HG03196 (cell line): ENCODE data around the gene HTR2B.
"Not testable (repeated sequence)": the region's sequence is repeated elsewhere in the genome, so short reads cannot be mapped to it uniquely, and the experiment has no call there.

Experiments used
- ATAC-seq: cut with Tn5 transposase; IDR thresholded peaks from one replicate; pipeline ENCODE4 v1.9.1; 2021; ENCODE audit not compliant: unreplicated experiment

The HTR2B gene

GRCh38 chr2:231133365-231134099 is 8.7 kb upstream of the HTR2B start:
- ATAC-seq = no peak

GRCh38 chr2:231132129-231132528 is 7.3 kb upstream of the HTR2B start:
- ATAC-seq = no peak

GRCh38 chr2:231130336-231131056 is 5.7 kb upstream of the HTR2B start:
- ATAC-seq = no peak

- ATAC-seq = no peak
Measured at GRCh38 chr2:231129216-231129615, 4.4 kb upstream of the HTR2B start.

- no peak for ATAC-seq
Measured at GRCh38 chr2:231128541-231128940, 3.7 kb upstream of the HTR2B start.

- no peak for ATAC-seq
Measured at GRCh38 chr2:231127936-231128335, 3.1 kb upstream of the HTR2B start.

- no peak for ATAC-seq
Measured at GRCh38 chr2:231127480-231127879, 2.6 kb upstream of the HTR2B start.

- ATAC-seq = no peak
Measured at GRCh38 chr2:231126123-231126522, 1.3 kb upstream of the HTR2B start.

- no peak for ATAC-seq
Measured at GRCh38 chr2:231123362-231123898, 1.4 kb downstream of the HTR2B start.

- ATAC-seq = no peak
Measured at GRCh38 chr2:231118614-231118942, 6.3 kb downstream of the HTR2B start.

GRCh38 chr2:231117922-231118613 is 6.8 kb downstream of the HTR2B start:
- ATAC-seq = no peak

- ATAC-seq = no peak
Measured at GRCh38 chr2:231117148-231117547, 7.7 kb downstream of the HTR2B start.

GRCh38 chr2:231115651-231116050 is 9.2 kb downstream of the HTR2B start:
- ATAC-seq = no peak

- ATAC-seq = no peak
Measured at GRCh38 chr2:231113489-231113888, 11.4 kb downstream of the HTR2B start.

- ATAC-seq = no peak
Measured at GRCh38 chr2:231111987-231112386, 12.9 kb downstream of the HTR2B start.

GRCh38 chr2:231110551-231110950 is 14.3 kb downstream of the HTR2B start:
- ATAC-seq = no peak

- peak; percentile 65 for ATAC-seq
Measured at GRCh38 chr2:231104115-231104713, 20.6 kb downstream of the HTR2B start.

- no peak for ATAC-seq
Measured at GRCh38 chr2:231102772-231103171, 22.1 kb downstream of the HTR2B start.

GRCh38 chr2:231100990-231101389 is 23.9 kb downstream of the HTR2B start:
- ATAC-seq = no peak

GRCh38 chr2:231100321-231100720 is 24.5 kb downstream of the HTR2B start:
- ATAC-seq = not testable (repeated sequence)

- no peak for ATAC-seq
Measured at GRCh38 chr2:231099918-231100317, 24.9 kb downstream of the HTR2B start.
